HepG2 (cell line): ENCODE measurements around the gene AFF4. TPM values are rescaled to one million over a fixed set of nuclear protein-coding genes. Genes with fewer than 3 reads are reported as not detected.

Experiments
- CCDC6 ChIP-seq: sonication (generic); formaldehyde crosslinking; IDR thresholded peaks from 2 replicates; pipeline ENCODE4 v1.8.1; 2022; ENCODE audit warnings: mild to moderate bottlenecking, missing genetic modification reagents, moderate library complexity
- DNMT3B ChIP-seq: conservative IDR thresholded peaks from 2 replicates; pipeline ENCODE4 v1.6.1; 2016; ENCODE audit warnings: missing biosample characterization, control low read depth
- ERF ChIP-seq: IDR thresholded peaks from 2 replicates; pipeline ENCODE4 v1.6.1; 2018; ENCODE audit warnings: missing biosample characterization, missing genetic modification reagents
- FOXA3 ChIP-seq: IDR thresholded peaks from 2 replicates; pipeline ENCODE4 v1.6.1; 2016; ENCODE audit warnings: missing genetic modification reagents, missing compliant biosample characterization
- IRX3 ChIP-seq: sonication (generic); formaldehyde crosslinking; IDR thresholded peaks from 2 replicates; pipeline ENCODE4 v1.8.1; 2023; ENCODE audit warnings: mild to moderate bottlenecking, low read depth, missing genetic modification reagents, borderline replicate concordance
- NR3C1 ChIP-seq: sonication (generic); formaldehyde crosslinking; IDR thresholded peaks from 2 replicates; pipeline ENCODE4 v1.4.0; 2020; ENCODE audit warnings: missing genetic modification reagents
- SAFB2 ChIP-seq: sonication (generic); formaldehyde crosslinking; IDR thresholded peaks from 2 replicates; pipeline ENCODE4 v1.5.1; 2020; ENCODE audit warnings: missing genetic modification reagents, low read depth, mild to moderate bottlenecking, borderline replicate concordance
- SUZ12 ChIP-seq: fragments of 150-350 bp; IDR thresholded peaks from 2 replicates; pipeline ENCODE4 v1.6.1; 2014; ENCODE audit warnings: low read depth, low read length
- ZNF383 ChIP-seq: sonication (generic); formaldehyde crosslinking; IDR thresholded peaks from 2 replicates; pipeline ENCODE4 v1.4.0; 2020; ENCODE audit warnings: missing genetic modification reagents, mild to moderate bottlenecking, borderline replicate concordance
- ZNF883 ChIP-seq: sonication (generic); formaldehyde crosslinking; IDR thresholded peaks from 2 replicates; pipeline ENCODE4 v1.5.1; 2020; ENCODE audit warnings: mild to moderate bottlenecking, missing genetic modification reagents; ENCODE audit errors: not compliant biosample characterization
- polyA plus RNA-seq, 8 experiments: library from polyadenylated mRNA; depleted of rRNA in 3 of 8; stranded (reverse) in 7 of 8; unstranded in 1 of 8; fragments of >200 nt; fragmentation: Illumina TruSeq in 4 of 8; extraction: Trizol in 4 of 8; gene quantifications; 2 replicates each; pipeline versions ENCODE4 v1.2.1 to v1.2.3, GENCODE V29; 2011 to 2016; ENCODE audit warnings: low read depth in 4 of 8, missing spikeins in 1 of 8, mixed read lengths in 1 of 8; ENCODE audit not compliant: insufficient read depth in 1 of 8
- total RNA-seq, 5 experiments: library from RNA; depleted of rRNA; stranded (reverse); fragments of >200 nt; fragmentation: Illumina TruSeq; extraction: Trizol; gene quantifications; 2 replicates each; pipeline ENCODE4 v1.2.3, GENCODE V29; 2016; ENCODE audit warnings: low read depth in 1 of 5
- TF ChIP-seq, protein P1 (sequence below): sonication (generic); formaldehyde crosslinking; IDR thresholded peaks from 2 replicates; pipeline ENCODE4 v1.4.0; 2020; ENCODE audit warnings: mild to moderate bottlenecking, missing genetic modification reagents, borderline replicate concordance
- TF ChIP-seq, protein P2 (sequence below): sonication (generic); formaldehyde crosslinking; IDR thresholded peaks from 2 replicates; pipeline ENCODE4 v1.4.0; 2020; ENCODE audit warnings: missing genetic modification reagents, borderline replicate concordance
- TF ChIP-seq, protein P3 (sequence below): sonication (generic); formaldehyde crosslinking; IDR thresholded peaks from 2 replicates; pipeline ENCODE4 v1.4.0; 2020; ENCODE audit warnings: missing genetic modification reagents, borderline replicate concordance
- TF ChIP-seq, protein P4 (sequence below): sonication (generic); formaldehyde crosslinking; IDR thresholded peaks from 2 replicates; pipeline ENCODE4 v1.4.0; 2020; ENCODE audit warnings: mild to moderate bottlenecking, missing genetic modification reagents, borderline replicate concordance
- TF ChIP-seq, protein P5 (sequence below): sonication (generic); formaldehyde crosslinking; IDR thresholded peaks from 2 replicates; pipeline ENCODE4 v1.8.0; 2022; ENCODE audit warnings: mild to moderate bottlenecking, missing genetic modification reagents, borderline replicate concordance

AFF4 gene
- total and polyA plus RNA-seq, 2 of the 13 experiments (the other 11 are each of a cell fraction or from before 2014, with no cell fraction given): 22.1 to 25.5 TPM

DNA sequence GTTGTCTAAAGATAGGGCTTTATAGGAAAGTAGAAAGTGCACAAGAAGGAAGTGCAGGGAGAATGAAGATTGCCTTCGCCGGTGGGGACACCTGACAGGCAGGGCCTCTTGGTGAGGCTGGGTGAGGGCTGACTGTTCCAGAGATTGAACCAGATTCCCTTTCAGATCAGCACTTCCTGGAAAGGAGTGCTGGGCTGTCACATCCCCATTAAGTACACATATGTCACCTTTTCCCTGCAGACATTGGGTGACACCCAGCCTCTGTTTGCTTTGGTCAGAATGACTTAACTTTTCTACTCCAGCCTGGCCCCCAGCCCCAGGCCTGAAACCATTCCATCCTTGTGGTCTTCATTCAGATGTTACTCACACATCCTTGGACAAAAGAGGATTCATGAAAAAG is 125.6 kb downstream of the AFF4 start (continued):
- TF ChIP-seq DNMT3B (CRISPR knock-in tag): 0 out of 2 replicates have a peak, but pooled peaks have one; percentile 81
- TF ChIP-seq NR3C1 (CRISPR knock-in tag): no peak
- TF ChIP-seq, protein P1, sequence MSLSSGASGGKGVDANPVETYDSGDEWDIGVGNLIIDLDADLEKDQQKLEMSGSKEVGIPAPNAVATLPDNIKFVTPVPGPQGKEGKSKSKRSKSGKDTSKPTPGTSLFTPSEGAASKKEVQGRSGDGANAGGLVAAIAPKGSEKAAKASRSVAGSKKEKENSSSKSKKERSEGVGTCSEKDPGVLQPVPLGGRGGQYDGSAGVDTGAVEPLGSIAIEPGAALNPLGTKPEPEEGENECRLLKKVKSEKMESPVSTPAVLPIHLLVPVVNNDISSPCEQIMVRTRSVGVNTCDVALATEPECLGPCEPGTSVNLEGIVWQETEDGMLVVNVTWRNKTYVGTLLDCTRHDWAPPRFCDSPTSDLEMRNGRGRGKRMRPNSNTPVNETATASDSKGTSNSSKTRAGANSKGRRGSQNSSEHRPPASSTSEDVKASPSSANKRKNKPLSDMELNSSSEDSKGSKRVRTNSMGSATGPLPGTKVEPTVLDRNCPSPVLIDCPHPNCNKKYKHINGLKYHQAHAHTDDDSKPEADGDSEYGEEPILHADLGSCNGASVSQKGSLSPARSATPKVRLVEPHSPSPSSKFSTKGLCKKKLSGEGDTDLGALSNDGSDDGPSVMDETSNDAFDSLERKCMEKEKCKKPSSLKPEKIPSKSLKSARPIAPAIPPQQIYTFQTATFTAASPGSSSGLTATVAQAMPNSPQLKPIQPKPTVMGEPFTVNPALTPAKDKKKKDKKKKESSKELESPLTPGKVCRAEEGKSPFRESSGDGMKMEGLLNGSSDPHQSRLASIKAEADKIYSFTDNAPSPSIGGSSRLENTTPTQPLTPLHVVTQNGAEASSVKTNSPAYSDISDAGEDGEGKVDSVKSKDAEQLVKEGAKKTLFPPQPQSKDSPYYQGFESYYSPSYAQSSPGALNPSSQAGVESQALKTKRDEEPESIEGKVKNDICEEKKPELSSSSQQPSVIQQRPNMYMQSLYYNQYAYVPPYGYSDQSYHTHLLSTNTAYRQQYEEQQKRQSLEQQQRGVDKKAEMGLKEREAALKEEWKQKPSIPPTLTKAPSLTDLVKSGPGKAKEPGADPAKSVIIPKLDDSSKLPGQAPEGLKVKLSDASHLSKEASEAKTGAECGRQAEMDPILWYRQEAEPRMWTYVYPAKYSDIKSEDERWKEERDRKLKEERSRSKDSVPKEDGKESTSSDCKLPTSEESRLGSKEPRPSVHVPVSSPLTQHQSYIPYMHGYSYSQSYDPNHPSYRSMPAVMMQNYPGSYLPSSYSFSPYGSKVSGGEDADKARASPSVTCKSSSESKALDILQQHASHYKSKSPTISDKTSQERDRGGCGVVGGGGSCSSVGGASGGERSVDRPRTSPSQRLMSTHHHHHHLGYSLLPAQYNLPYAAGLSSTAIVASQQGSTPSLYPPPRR (CRISPR knock-in tag): peak; percentile 58
- TF ChIP-seq, protein P2, sequence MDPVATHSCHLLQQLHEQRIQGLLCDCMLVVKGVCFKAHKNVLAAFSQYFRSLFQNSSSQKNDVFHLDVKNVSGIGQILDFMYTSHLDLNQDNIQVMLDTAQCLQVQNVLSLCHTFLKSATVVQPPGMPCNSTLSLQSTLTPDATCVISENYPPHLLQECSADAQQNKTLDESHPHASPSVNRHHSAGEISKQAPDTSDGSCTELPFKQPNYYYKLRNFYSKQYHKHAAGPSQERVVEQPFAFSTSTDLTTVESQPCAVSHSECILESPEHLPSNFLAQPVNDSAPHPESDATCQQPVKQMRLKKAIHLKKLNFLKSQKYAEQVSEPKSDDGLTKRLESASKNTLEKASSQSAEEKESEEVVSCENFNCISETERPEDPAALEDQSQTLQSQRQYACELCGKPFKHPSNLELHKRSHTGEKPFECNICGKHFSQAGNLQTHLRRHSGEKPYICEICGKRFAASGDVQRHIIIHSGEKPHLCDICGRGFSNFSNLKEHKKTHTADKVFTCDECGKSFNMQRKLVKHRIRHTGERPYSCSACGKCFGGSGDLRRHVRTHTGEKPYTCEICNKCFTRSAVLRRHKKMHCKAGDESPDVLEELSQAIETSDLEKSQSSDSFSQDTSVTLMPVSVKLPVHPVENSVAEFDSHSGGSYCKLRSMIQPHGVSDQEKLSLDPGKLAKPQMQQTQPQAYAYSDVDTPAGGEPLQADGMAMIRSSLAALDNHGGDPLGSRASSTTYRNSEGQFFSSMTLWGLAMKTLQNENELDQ (CRISPR knock-in tag): no peak
- TF ChIP-seq CCDC6 (CRISPR knock-in tag): no peak
- TF ChIP-seq, protein P3, sequence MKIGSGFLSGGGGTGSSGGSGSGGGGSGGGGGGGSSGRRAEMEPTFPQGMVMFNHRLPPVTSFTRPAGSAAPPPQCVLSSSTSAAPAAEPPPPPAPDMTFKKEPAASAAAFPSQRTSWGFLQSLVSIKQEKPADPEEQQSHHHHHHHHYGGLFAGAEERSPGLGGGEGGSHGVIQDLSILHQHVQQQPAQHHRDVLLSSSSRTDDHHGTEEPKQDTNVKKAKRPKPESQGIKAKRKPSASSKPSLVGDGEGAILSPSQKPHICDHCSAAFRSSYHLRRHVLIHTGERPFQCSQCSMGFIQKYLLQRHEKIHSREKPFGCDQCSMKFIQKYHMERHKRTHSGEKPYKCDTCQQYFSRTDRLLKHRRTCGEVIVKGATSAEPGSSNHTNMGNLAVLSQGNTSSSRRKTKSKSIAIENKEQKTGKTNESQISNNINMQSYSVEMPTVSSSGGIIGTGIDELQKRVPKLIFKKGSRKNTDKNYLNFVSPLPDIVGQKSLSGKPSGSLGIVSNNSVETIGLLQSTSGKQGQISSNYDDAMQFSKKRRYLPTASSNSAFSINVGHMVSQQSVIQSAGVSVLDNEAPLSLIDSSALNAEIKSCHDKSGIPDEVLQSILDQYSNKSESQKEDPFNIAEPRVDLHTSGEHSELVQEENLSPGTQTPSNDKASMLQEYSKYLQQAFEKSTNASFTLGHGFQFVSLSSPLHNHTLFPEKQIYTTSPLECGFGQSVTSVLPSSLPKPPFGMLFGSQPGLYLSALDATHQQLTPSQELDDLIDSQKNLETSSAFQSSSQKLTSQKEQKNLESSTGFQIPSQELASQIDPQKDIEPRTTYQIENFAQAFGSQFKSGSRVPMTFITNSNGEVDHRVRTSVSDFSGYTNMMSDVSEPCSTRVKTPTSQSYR (CRISPR knock-in tag): no peak
- peak; percentile 81 for TF ChIP-seq FOXA3 (CRISPR knock-in tag)
- no peak for TF ChIP-seq ZNF883 (CRISPR knock-in tag)
- no peak for TF ChIP-seq SUZ12
- TF ChIP-seq, protein P4, sequence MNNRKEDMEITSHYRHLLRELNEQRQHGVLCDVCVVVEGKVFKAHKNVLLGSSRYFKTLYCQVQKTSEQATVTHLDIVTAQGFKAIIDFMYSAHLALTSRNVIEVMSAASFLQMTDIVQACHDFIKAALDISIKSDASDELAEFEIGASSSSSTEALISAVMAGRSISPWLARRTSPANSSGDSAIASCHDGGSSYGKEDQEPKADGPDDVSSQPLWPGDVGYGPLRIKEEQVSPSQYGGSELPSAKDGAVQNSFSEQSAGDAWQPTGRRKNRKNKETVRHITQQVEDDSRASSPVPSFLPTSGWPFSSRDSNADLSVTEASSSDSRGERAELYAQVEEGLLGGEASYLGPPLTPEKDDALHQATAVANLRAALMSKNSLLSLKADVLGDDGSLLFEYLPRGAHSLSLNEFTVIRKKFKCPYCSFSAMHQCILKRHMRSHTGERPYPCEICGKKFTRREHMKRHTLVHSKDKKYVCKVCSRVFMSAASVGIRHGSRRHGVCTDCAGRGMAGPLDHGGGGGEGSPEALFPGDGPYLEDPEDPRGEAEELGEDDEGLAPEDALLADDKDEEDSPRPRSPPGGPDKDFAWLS (CRISPR knock-in tag): no peak
- TF ChIP-seq ERF: peak; percentile 66
- no peak for TF ChIP-seq IRX3 (CRISPR knock-in tag)
- no peak for TF ChIP-seq ZNF383 (CRISPR knock-in tag)
- no peak for TF ChIP-seq SAFB2 (CRISPR knock-in tag)
- TF ChIP-seq, protein P5, sequence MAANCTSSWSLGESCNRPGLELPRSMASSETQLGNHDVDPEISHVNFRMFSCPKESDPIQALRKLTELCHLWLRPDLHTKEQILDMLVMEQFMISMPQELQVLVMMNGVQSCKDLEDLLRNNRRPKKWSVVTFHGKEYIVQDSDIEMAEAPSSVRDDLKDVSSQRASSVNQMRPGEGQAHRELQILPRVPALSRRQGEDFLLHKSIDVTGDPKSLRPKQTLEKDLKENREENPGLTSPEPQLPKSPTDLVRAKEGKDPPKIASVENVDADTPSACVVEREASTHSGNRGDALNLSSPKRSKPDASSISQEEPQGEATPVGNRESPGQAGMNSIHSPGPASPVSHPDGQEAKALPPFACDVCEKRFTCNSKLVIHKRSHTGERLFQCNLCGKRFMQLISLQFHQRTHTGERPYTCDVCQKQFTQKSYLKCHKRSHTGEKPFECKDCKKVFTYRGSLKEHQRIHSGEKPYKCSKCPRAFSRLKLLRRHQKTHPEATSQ: no peak
